H9 (cell line): Measurements from ENCODE around the gene PLOD1. TPM values are rescaled to one million over a fixed set of nuclear protein-coding genes. Genes with fewer than 3 reads are reported as not detected.

Source experiments
- DNase-seq: peaks from one replicate; pipeline ENCODE4 v3.0.0-alpha.2; 2017
- H2AFZ ChIP-seq: one replicate; pipeline ENCODE4 v1.6.1; 2013; ENCODE audit warnings: mild to moderate bottlenecking, low read length, control low read depth, moderate library complexity
- H2AK5ac ChIP-seq: 2 replicates; pipeline ENCODE4 v1.6.1; 2013; ENCODE audit warnings: low read length, control low read depth, mixed read lengths; ENCODE audit not compliant: insufficient read length
- H2BK120ac ChIP-seq: one replicate; pipeline ENCODE4 v1.6.1; 2013; ENCODE audit warnings: low read depth, mild to moderate bottlenecking, low read length, control low read depth, inconsistent platforms; ENCODE audit not compliant: poor library complexity, severe bottlenecking
- H2BK12ac ChIP-seq: 2 replicates; pipeline ENCODE4 v1.6.1; 2013; ENCODE audit warnings: low read length, control low read depth, mixed read lengths, low read depth; ENCODE audit not compliant: insufficient read length
- H2BK15ac ChIP-seq: 2 replicates; pipeline ENCODE4 v1.6.1; 2013; ENCODE audit warnings: low read depth, low read length, control low read depth
- H2BK20ac ChIP-seq: one replicate; pipeline ENCODE4 v1.6.1; 2013; ENCODE audit warnings: low read depth, mild to moderate bottlenecking, low read length, control low read depth, inconsistent platforms; ENCODE audit not compliant: poor library complexity, severe bottlenecking
- H2BK5ac ChIP-seq: 2 replicates; pipeline ENCODE4 v1.6.1; 2013; ENCODE audit warnings: low read length, control low read depth, mixed read lengths; ENCODE audit not compliant: insufficient read length
- H3K14ac ChIP-seq: 2 replicates; pipeline ENCODE4 v1.6.1; 2013; ENCODE audit warnings: low read length, control low read depth; ENCODE audit not compliant: insufficient read depth
- H3K18ac ChIP-seq: 2 replicates; pipeline ENCODE4 v1.6.1; 2013; ENCODE audit warnings: low read depth, mild to moderate bottlenecking, mixed read lengths, low read length, control low read depth; ENCODE audit not compliant: insufficient read length
- H3K23ac ChIP-seq: 2 replicates; pipeline ENCODE4 v1.6.1; 2013; ENCODE audit warnings: low read length, control low read depth, mixed read lengths, low read depth; ENCODE audit not compliant: insufficient read length
- H3K23me2 ChIP-seq: 2 replicates; pipeline ENCODE4 v1.6.1; 2013; ENCODE audit warnings: low read depth, mild to moderate bottlenecking, mixed read lengths, low read length, control low read depth; ENCODE audit not compliant: insufficient read length, poor library complexity, severe bottlenecking
- H3K27ac ChIP-seq: 2 replicates; pipeline ENCODE4 v1.5.1; 2013; ENCODE audit warnings: low read length, control low read depth, mixed read lengths, low read depth; ENCODE audit not compliant: insufficient read length
- H3K27me3 ChIP-seq: 2 replicates; pipeline ENCODE4 v1.6.1; 2013; ENCODE audit warnings: low read length, control low read depth, inconsistent platforms; ENCODE audit not compliant: insufficient read depth
- H3K4ac ChIP-seq: 2 replicates; pipeline ENCODE4 v1.6.1; 2013; ENCODE audit warnings: low read depth, mild to moderate bottlenecking, control low read depth, inconsistent platforms, low read length, moderate library complexity
- H3K4me1 ChIP-seq: 2 replicates; pipeline ENCODE4 v1.6.1; 2013; ENCODE audit warnings: low read length, control low read depth, inconsistent platforms; ENCODE audit not compliant: insufficient read depth
- H3K4me2 ChIP-seq: 2 replicates; pipeline ENCODE4 v1.6.1; 2013; ENCODE audit warnings: low read length, control low read depth, mixed read lengths; ENCODE audit not compliant: insufficient read length, insufficient read depth
- H3K56ac ChIP-seq: 2 replicates; pipeline ENCODE4 v1.6.1; 2013; ENCODE audit warnings: low read depth, mild to moderate bottlenecking, mixed read lengths, low read length, control low read depth; ENCODE audit not compliant: insufficient read length
- H3K79me1 ChIP-seq: 2 replicates; pipeline ENCODE4 v1.6.1; 2013; ENCODE audit warnings: low read depth, mild to moderate bottlenecking, moderate library complexity, low read length, control low read depth, inconsistent platforms; ENCODE audit not compliant: insufficient read depth, poor library complexity, severe bottlenecking
- H3K79me2 ChIP-seq: 2 replicates; pipeline ENCODE4 v1.6.1; 2013; ENCODE audit warnings: low read length, control low read depth, inconsistent platforms; ENCODE audit not compliant: insufficient read depth
- H3K9ac ChIP-seq: 2 replicates; pipeline ENCODE4 v1.6.1; 2013; ENCODE audit warnings: low read length, control low read depth, mixed read lengths; ENCODE audit not compliant: insufficient read length; ENCODE audit errors: extremely low read depth
- H3K9me3 ChIP-seq: one replicate; pipeline ENCODE4 v1.6.1; 2013; ENCODE audit warnings: low read depth, low read length, inconsistent platforms; ENCODE audit not compliant: control insufficient read depth
- H3T11ph ChIP-seq: one replicate; pipeline ENCODE4 v1.6.1; 2013; ENCODE audit warnings: mild to moderate bottlenecking, low read length, control low read depth, inconsistent platforms
- H4K20me1 ChIP-seq: one replicate; pipeline ENCODE4 v1.6.1; 2013; ENCODE audit not compliant: control insufficient read depth, insufficient read length, insufficient read depth
- H4K5ac ChIP-seq: 2 replicates; pipeline ENCODE4 v1.6.1; 2013; ENCODE audit warnings: low read depth, mild to moderate bottlenecking, mixed read lengths, low read length, control low read depth; ENCODE audit not compliant: insufficient read length
- H4K8ac ChIP-seq: replicated peaks from 2 replicates; pipeline ENCODE4 v1.6.1; 2013; ENCODE audit warnings: low read length, control low read depth, mixed read lengths, low read depth; ENCODE audit not compliant: insufficient read length
- H4K91ac ChIP-seq: 2 replicates; pipeline ENCODE4 v1.6.1; 2013; ENCODE audit warnings: low read depth, mild to moderate bottlenecking, moderate library complexity, mixed read lengths, low read length, control low read depth; ENCODE audit not compliant: insufficient read length
- H3K27ac Mint-ChIP-seq, 3 experiments: 2 replicates in 2 of 3; 3 replicates in 1 of 3; pipeline ENCODE4 v1.8.0; 2020 to 2021; ENCODE audit warnings: mixed read lengths in 3 of 3, mild to moderate bottlenecking in 1 of 3, moderate library complexity in 1 of 3
- H3K27me3 Mint-ChIP-seq: 2 replicates; pipeline ENCODE4 v1.8.0; 2021; ENCODE audit warnings: low read depth, mild to moderate bottlenecking, moderate library complexity, mixed read lengths
- H3K36me3 Mint-ChIP-seq, 3 experiments: 2 replicates in 2 of 3; 3 replicates in 1 of 3; pipeline ENCODE4 v1.8.0; 2020 to 2021; ENCODE audit warnings: low read depth in 3 of 3, mixed read lengths in 3 of 3; ENCODE audit not compliant: insufficient read depth in 1 of 3
- H3K4me1 Mint-ChIP-seq, 2 experiments: 2 replicates each; pipeline ENCODE4 v1.8.0; 2020; ENCODE audit warnings: mixed read lengths in 2 of 2
- H3K4me3 Mint-ChIP-seq, 2 experiments: 2 replicates in 1 of 2; 3 replicates in 1 of 2; pipeline ENCODE4 v1.8.0; 2020 to 2021; ENCODE audit warnings: mild to moderate bottlenecking in 2 of 2, mixed read lengths in 2 of 2, moderate library complexity in 1 of 2
- H3K9me3 Mint-ChIP-seq, 2 experiments: 2 replicates in 1 of 2; 3 replicates in 1 of 2; pipeline ENCODE4 v1.8.0; 2020; ENCODE audit warnings: mild to moderate bottlenecking in 2 of 2, mixed read lengths in 2 of 2, moderate library complexity in 1 of 2
- CTCF ChIP-seq: fragments of 200-600 bp; sonication (generic); conservative IDR thresholded peaks from 3 replicates; pipeline ENCODE4 v1.8.0; 2021; ENCODE audit warnings: antibody characterized with exemption, mild to moderate bottlenecking
- WGBS: extraction: QIAGEN DNeasy Blood & Tissue Kit; methylation state at CpG from one replicate; pipeline ENCODE4 v1.1.7; 2013; ENCODE audit warnings: missing lambda C conversion rate, low lambda C conversion rate, mixed read lengths; ENCODE audit not compliant: insufficient read length; ENCODE audit errors: extremely low coverage; 5-methylcytosine and 5-hydroxymethylcytosine counted together
- total RNA-seq: library from RNA; stranded (reverse); gene quantifications from 2 replicates; pipeline ENCODE4 v1.2.1, GENCODE V29; 2021

Gene PLOD1
- total RNA-seq, 1 experiment from 2014 or later: 57.0 TPM

- H4K5ac ChIP-seq: no peak overlapping the region
- no peak overlapping the region for H3K4ac ChIP-seq
- H2BK120ac ChIP-seq: no peak overlapping the region
- H2BK5ac ChIP-seq: no peak overlapping the region
- H3T11ph ChIP-seq: no peak overlapping the region
- WGBS: no CpG with 5 or more reads among the region's 4 CpGs
- H3K4me2 ChIP-seq: no peak overlapping the region
- peaks cover 38 to 61% (median 59%) of the 10 kb centered on the region in 3 experiments for H3K36me3 Mint-ChIP-seq
- no peak overlapping the region for H2BK15ac ChIP-seq
- H4K8ac ChIP-seq: no peak overlapping the region
- H3K4me1 Mint-ChIP-seq: peaks cover 5 to 8% of the 10 kb centered on the region in 2 experiments; a peak in 3 of 4 replicates
- H3K9me3 Mint-ChIP-seq: peaks cover 6 to 13% of the 10 kb centered on the region in 2 experiments; a peak in 3 of 5 replicates
- peak overlapping the region in 1 of 3 experiments; percentile 44; a peak in 1 of 7 replicates for H3K27ac Mint-ChIP-seq
- no peak for TF ChIP-seq CTCF
- no peaks in the 10 kb centered on the region for H3K79me1 ChIP-seq
- H3K23ac ChIP-seq: no peak overlapping the region
- H3K27me3 Mint-ChIP-seq: no peaks in the 10 kb centered on the region
- H3K14ac ChIP-seq: no peak overlapping the region
- H3K9me3 ChIP-seq: no peaks in the 10 kb centered on the region
- H2BK20ac ChIP-seq: no peak overlapping the region
- no peaks in the 10 kb centered on the region for H3K79me2 ChIP-seq
- DNase-seq: no peak
- no peak overlapping the region for H2BK12ac ChIP-seq
- H3K4me1 ChIP-seq: no peaks in the 10 kb centered on the region; the same call in 1 of the 2 replicates
- no peak overlapping the region for H3K18ac ChIP-seq
- no peaks in the 10 kb centered on the region for H3K23me2 ChIP-seq
- no peak overlapping the region for H3K27ac ChIP-seq
- H3K9ac ChIP-seq: no peak overlapping the region
- H3K4me3 Mint-ChIP-seq: no peak overlapping the region
- no peak overlapping the region for H3K56ac ChIP-seq
- no peak overlapping the region for H2AFZ ChIP-seq
- no peak overlapping the region for H4K91ac ChIP-seq
- no peaks in the 10 kb centered on the region for H4K20me1 ChIP-seq
- no peaks in the 10 kb centered on the region for H3K27me3 ChIP-seq
- no peak overlapping the region for H2AK5ac ChIP-seq
Observed at GRCh38 chr1:12011998-12012397, 77.5 kb downstream of the PLOD1 start.
